Kidney epithelial cell (primary cell): ENCODE results near the gene LSP1. TPM values are rescaled to one million over a fixed set of nuclear protein-coding genes. Genes with fewer than 3 reads are reported as not detected.

Experiments
- DNase-seq: peaks from one replicate; pipeline ENCODE4 v3.0.0-alpha.2; 2010; ENCODE audit warnings: low read depth
- H3K27me3 ChIP-seq: 2 replicates; pipeline ENCODE4 v1.6.0; 2011; ENCODE audit warnings: low read length; ENCODE audit not compliant: control insufficient read depth, insufficient read depth
- H3K36me3 ChIP-seq: 2 replicates; pipeline ENCODE4 v1.5.1; 2011; ENCODE audit warnings: low read length; ENCODE audit not compliant: control insufficient read depth, insufficient read depth
- H3K4me3 ChIP-seq: 2 replicates; pipeline ENCODE4 v1.5.1; 2011; ENCODE audit warnings: low read depth, mild to moderate bottlenecking, control low read depth, low read length
- total RNA-seq: library from RNA; depleted of rRNA; stranded (reverse); fragments of >200 nt; gene quantifications from 2 replicates; pipeline ENCODE4 v1.2.3, GENCODE V29; 2015
- TF ChIP-seq, protein P1 (sequence below): IDR thresholded peaks from 2 replicates; pipeline ENCODE4 v1.5.1; 2011; ENCODE audit warnings: mild to moderate bottlenecking, moderate library complexity, low read length, control low read depth, inconsistent platforms; ENCODE audit not compliant: insufficient read depth, poor library complexity, severe bottlenecking

LSP1 gene
- total RNA-seq, 1 donor from 2014 or later, result not detected

DNA sequence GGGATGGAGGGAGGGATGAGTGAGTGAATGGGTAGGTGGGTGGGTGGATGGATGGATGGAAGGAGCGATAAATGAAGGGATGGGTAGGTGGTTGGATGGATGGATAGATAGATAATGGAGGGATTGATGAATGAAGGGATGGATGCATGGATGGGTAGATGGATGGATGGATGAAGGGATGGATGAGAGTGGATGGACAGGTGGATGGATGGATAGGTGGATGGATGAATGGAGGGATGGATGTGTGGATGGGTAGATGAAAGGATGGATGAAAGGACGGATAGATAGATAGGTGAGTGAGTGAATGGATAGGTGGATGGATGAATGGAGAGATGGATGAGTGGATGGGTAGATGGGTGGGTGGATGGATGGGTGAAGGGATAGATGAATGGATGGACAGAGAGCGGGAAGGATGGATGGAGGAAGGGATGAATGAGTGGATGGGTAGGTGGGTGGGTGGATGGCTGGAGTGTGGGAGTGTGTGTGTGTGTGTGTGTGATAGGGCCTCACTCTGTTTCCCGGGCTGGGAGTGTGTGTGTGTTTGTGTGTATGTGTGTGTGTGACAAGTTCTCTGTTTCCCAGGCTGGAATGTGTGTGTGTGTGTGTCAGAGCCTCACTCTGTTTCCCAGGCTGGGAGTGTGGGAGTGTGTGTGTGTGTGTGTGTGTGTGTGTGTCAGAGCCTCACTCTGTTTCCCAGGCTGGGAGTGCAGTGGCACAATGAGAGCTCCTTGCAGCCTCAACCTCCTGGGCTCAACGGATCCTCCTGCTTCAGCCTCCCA, 40.9 kb downstream of the LSP1 start:
- DNase-seq, result no peak

GRCh38 chr11:1894759-1895158, 41.9 kb downstream of the LSP1 start:
- no peak for DNase-seq
- Histone ChIP-seq H3K4me3 (no peak overlapping the region), H3K36me3 (no peaks in the 10 kb centered on the region), H3K27me3 (peaks cover 27% of the 10 kb centered on the region)
- TF ChIP-seq, protein P1, sequence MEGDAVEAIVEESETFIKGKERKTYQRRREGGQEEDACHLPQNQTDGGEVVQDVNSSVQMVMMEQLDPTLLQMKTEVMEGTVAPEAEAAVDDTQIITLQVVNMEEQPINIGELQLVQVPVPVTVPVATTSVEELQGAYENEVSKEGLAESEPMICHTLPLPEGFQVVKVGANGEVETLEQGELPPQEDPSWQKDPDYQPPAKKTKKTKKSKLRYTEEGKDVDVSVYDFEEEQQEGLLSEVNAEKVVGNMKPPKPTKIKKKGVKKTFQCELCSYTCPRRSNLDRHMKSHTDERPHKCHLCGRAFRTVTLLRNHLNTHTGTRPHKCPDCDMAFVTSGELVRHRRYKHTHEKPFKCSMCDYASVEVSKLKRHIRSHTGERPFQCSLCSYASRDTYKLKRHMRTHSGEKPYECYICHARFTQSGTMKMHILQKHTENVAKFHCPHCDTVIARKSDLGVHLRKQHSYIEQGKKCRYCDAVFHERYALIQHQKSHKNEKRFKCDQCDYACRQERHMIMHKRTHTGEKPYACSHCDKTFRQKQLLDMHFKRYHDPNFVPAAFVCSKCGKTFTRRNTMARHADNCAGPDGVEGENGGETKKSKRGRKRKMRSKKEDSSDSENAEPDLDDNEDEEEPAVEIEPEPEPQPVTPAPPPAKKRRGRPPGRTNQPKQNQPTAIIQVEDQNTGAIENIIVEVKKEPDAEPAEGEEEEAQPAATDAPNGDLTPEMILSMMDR, result no peak

More for the DNA sequence above, 40.9 kb downstream of the LSP1 start:
- TF ChIP-seq, protein P1, result no peak
- peaks cover 35% of the 10 kb centered on the region for H3K27me3 ChIP-seq
- H3K4me3 ChIP-seq, result no peak overlapping the region
- H3K36me3 ChIP-seq, result no peaks in the 10 kb centered on the region

DNA sequence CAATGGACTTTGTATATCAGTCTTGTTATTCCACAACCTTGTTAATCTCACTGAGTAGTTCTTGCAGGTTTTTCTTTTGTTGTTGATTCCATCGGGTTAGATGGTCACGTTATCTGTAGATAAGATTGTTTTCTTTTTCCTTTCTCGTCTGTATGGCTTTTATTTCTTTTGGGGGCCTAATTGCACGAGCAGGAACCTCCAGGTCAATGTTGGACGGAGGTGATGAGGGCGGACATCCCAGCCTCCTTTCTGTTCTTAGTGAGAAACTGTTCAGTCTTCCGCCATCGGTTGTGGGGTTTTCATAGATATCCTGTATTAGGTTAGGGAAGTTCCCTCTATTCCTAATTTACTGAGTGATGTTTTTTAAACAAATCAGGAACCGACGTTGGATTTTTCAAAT, 43.6 kb downstream of the LSP1 start:
- H3K36me3 ChIP-seq, result no peaks in the 10 kb centered on the region
- DNase-seq, result no peak
- H3K27me3 ChIP-seq, result peaks cover 20% of the 10 kb centered on the region
- TF ChIP-seq, protein P1, result no peak
- no peak overlapping the region for H3K4me3 ChIP-seq

DNA sequence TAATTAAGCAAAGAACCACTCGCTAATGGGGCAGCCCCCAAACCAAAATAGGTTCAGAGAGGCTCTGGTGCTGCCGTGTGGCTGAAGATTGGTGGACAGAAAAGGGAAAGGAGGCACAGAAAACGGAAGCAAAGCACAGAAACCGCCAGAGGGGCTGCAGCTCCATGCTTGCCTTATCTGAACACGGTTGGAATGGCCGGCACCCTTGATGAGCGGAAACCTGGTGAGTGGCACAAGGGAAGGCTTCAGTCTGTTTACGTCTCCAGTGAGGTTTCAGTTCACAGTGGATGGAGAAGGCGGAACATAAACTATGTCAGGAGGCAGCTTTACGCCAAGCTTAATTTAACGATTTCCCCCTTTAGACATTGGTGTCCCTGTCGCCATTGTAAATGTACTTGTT, 44.0 kb downstream of the LSP1 start:
- no peak for DNase-seq
- TF ChIP-seq, protein P1, result no peak
- peaks cover 19% of the 10 kb centered on the region for H3K27me3 ChIP-seq
- H3K36me3 ChIP-seq, result no peaks in the 10 kb centered on the region
- no peak overlapping the region for H3K4me3 ChIP-seq

DNA sequence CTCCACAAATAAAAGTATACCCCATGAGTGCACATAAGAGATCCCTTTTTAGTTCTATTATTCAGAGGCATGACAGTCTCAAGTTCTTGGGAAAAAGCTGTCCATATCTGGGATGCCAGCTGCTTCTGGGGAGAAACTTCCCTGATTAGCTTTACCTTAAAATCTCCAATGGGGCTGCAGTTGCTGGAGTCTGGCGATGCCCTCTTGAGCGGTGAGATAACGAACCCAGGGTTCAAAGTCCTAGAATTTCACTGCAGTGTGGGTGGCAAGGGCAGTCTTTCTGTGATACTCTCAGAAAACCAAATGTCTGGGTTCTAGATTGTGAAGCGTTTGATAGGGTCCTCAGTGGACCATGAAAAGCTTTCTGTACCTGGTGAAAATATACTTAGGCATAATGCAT, 46.2 kb downstream of the LSP1 start:
- Histone ChIP-seq H3K27me3 (peaks cover 19% of the 10 kb centered on the region), H3K4me3 (no peak overlapping the region), H3K36me3 (no peaks in the 10 kb centered on the region)
- TF ChIP-seq, protein P1, result no peak
- DNase-seq, result no peak

DNA sequence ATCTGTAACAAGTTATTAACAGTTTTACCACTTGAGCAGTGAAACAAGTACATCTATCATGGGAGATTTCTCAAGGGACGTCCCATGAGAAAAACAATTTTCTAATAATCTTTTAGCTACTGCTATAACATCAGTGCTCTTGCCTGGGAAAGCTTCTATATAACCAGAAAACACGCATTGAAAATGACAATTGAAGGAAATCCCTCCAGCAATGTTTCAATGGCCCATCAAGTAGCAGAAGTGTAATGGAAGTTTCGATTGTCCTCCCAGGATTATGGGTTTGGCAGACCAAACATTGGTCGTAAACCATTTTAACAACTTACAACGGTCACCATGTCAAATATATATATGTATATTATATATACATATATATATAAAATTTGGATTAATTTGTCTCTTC, 46.8 kb downstream of the LSP1 start:
- Histone ChIP-seq H3K36me3 (no peaks in the 10 kb centered on the region), H3K4me3 (no peak overlapping the region), H3K27me3 (peaks cover 19% of the 10 kb centered on the region)
- no peak for DNase-seq
- TF ChIP-seq, protein P1, result no peak
